MV-4-11 (cell line): ENCODE measurements around the gene ENPEP.

Experiments used
- DNase-seq: peaks from one replicate; lab custom pipeline; 2025; lab: John Stamatoyannopoulos, UW

The ENPEP gene

GRCh38 chr4:110602061-110602460 lies 126.1 kb downstream of the ENPEP start:
- no peak for DNase-seq

GRCh38 chr4:110605077-110605476 lies 129.1 kb downstream of the ENPEP start:
- no peak for DNase-seq

DNA sequence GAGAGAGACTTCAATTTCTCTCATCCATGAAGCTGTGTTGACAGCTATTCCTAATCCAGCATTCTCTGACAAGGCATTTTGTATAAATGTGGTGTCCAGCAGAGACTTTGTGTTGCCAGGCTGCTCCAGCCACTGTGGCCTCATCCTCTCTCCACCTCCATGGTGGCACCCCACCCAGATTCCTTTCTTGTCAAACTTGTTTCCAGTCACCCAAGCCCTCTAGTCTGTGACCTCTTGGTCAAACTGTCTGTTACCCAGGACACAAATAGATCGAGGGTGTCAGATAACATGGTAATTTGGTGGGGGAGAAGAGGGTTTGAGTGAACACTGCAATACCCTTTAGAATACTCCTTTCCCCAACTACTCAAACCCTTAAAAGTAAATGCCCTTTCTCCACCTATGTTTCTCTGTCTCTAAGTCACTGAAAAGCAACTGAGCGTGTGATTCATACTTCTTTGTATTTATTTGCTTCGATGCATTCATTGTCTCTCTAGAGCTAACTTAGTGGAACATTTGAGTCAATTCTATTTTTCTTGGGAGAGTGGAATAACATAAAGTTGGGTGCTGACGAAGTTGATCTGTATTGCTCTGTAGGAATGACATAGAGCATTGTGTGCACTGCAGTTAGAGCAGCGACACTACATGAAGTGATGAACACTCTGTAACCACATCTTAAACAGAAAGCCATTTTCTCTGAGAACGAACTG lies 133.2 kb downstream of the ENPEP start:
- no peak for DNase-seq

DNA sequence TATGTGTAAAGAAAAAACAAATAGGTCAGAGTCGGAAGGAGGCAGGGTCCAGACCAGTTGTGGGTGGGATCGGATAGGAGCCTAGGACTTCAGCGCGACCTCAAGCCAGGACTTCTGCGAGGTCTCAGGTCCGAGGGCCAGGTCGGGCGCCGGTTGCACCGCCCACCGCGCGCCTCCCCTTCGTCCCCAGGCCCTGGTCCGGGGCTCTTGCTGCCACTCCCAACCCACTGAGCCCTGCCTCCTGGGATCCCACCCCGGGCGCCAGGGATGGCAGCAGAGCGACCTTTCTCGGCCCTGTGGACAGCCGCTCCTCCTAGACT lies 134.6 kb downstream of the ENPEP start:
- DNase-seq = no peak

DNA sequence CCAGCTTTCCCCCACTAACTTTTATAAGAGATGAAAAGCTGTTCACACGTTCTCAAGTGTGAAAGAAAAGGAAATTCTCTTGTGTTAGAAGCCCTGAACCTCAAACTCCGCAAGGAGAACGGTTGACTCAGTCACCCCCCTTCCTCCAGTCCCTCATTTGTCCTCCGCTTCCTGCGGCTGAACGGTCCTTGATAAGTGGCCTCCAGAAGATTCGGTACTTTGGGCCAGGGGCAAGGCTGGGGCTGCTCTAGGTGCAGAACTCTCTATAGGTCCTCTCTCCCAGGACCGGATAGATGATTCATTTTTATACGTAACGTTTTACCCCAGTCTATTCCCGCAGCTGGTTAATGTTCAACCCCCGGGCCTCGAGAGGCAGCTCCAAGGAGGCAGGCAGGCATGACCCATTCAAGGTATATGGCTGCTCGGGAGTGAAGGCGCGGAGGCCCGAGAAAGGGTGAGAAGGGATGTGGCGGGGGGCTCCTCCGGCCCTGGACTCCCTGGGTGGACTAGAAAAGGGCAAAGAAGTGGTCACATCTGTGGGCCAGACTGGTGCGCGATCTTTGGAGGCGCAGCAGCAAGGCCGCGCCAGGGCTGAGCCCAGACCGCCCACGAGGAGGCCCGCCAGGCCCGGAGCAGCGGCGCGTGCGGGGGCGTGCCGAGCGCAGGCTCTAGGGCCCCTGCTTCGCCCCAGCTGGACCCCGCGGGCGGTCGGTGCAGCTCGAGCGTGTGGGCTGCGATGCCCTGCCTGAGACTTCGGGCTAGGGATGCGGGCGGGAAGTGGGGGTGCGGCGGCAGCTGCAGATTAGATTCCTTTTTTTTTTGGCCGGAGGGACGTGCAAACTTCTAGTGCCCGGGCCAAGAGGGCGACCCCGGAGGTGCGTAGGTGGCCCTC lies 135.2 kb downstream of the ENPEP start:
- no peak for DNase-seq

DNA sequence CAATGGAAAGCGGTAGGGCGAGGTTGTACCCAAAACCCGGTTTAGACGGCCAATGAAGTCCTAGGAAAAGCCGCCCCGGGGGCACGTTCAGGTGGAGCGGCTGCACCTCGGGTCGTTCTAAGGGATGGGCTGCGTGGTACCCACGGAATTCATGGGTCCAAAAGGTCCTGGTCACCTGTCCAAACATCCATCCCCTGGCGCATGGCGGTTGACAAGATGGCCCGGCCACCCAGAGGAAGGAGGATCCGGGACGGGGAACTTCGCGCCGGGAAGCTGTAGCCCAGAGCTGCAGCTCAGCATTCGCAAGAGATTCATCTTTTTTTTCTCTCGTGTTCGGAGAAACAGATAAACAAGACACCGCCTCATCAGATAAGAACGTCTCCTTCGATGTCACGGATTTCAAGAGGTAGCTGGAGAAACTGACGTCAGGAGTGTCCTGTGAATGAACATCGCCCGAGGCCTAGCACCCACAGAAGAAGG lies 136.1 kb downstream of the ENPEP start:
- DNase-seq = no peak

DNA sequence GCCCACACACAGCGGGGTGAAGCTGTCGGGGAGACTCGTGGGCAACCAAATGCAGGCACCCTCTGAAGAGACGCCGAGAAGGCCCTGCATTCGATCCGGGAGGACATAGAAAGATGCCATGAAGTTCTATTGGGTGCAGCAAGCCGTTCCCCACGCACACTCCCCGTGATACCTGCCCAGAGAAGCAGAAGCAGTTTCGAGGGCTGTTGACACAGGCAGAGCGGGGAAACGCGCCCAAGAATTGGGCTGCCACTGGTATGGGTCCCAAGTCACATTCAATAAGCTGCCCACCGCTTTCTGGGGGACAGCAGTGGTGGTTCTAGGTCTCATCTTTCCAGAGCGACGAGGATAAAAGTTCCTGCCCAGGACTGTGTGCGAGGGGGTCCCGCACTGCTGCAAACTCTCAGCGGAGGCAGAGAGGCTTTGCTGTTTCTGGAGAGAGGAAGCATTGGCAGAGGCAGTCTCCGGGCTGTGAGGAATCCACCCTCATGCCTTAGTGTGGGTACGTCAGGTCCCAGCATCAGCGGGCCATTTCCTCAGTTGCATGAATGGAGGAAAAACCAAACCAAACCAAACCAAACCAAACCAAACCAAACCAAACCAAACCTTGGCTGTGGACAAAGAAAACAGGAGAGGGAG lies 136.8 kb downstream of the ENPEP start:
- no peak for DNase-seq

DNA sequence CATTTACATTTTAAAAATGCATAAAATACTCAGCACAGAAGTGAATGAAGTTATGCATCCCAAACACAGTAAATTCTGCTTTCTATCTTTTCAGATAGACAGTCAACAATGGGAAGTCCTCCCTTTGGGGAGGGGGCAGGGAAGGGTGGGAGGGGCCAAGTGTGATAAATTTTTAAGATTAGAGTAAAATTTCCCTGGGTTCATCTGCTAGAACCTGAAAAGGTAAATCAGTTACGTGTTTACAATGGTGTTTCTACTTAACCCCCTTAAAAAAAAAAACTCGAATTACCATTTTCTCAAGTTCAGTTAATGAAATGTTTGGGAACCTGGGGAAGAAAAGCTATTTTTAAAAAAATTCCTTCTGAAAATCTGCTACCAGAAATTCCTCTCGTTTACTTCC lies 137.8 kb downstream of the ENPEP start:
- no peak for DNase-seq

GRCh38 chr4:110614173-110614963 lies 138.4 kb downstream of the ENPEP start:
- no peak for DNase-seq
